ENCODE data around the gene GPR75.

The GPR75 gene

DNA sequence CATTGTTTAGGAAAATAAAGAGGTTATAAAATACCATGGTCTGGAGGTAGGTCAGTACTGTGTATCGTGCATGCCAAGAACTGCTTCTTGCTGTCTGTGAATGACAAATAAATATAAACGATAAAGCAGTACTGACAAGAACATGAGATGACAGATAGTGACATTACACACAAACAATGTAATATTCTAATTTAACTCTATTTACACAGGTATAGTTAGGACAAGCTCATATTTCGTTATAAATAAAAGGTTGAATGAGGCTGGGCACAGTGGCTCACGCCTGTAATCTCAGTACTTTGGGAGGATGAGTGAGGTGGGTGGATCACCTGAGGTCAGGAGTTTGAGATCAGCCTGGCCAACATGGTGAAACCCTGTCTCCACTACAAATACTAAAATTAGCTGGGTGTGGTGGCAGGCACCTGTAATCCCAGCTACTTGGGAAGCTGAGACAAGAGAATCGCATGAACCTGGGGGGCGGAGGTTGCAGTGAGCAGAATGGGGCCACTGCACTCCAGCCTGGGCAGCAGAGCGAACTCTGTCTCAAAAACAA is 14.7 kb upstream of the GPR75 start:
- no peak for TF ChIP-seq FOXP2 (optimal IDR thresholded peaks at IDR 0.05; ENCODE audit: borderline replicate concordance, extremely low read depth, extremely low read length, insufficient read depth)
- TF ChIP-seq, protein P1, sequence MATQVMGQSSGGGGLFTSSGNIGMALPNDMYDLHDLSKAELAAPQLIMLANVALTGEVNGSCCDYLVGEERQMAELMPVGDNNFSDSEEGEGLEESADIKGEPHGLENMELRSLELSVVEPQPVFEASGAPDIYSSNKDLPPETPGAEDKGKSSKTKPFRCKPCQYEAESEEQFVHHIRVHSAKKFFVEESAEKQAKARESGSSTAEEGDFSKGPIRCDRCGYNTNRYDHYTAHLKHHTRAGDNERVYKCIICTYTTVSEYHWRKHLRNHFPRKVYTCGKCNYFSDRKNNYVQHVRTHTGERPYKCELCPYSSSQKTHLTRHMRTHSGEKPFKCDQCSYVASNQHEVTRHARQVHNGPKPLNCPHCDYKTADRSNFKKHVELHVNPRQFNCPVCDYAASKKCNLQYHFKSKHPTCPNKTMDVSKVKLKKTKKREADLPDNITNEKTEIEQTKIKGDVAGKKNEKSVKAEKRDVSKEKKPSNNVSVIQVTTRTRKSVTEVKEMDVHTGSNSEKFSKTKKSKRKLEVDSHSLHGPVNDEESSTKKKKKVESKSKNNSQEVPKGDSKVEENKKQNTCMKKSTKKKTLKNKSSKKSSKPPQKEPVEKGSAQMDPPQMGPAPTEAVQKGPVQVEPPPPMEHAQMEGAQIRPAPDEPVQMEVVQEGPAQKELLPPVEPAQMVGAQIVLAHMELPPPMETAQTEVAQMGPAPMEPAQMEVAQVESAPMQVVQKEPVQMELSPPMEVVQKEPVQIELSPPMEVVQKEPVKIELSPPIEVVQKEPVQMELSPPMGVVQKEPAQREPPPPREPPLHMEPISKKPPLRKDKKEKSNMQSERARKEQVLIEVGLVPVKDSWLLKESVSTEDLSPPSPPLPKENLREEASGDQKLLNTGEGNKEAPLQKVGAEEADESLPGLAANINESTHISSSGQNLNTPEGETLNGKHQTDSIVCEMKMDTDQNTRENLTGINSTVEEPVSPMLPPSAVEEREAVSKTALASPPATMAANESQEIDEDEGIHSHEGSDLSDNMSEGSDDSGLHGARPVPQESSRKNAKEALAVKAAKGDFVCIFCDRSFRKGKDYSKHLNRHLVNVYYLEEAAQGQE (IDR thresholded peaks at IDR 0.05; ENCODE audit: insufficient read depth in 1 of 2, low read depth in 2 of 2, low read length in 2 of 2): no peak
- no peak for TF ChIP-seq TAF1 (IDR thresholded peaks at IDR 0.05; ENCODE audit: borderline replicate concordance, insufficient read depth, low read length)

DNA sequence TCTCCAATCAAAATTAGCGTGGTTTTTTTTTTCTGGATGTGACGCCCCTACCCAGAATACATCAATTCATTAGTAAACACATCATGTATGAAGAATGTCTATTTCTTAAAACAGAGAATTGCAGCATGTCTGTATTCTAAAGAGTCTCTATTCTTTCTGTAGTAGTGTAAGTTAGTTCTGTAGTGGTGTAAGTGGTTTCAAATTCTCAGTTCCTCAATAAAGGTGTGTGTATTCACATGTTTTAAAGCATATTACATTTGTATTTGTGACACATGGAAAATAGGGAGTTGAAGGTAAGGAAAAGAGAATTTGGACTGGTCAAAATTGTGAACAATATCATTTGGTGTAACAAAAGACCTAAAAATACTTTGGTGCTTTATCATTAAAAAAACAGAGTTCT is 8.0 kb upstream of the GPR75 start:
- no peak for TF ChIP-seq TAF1 (IDR thresholded peaks at IDR 0.05; ENCODE audit: borderline replicate concordance, insufficient read depth, low read length)
- no peak for TF ChIP-seq POLR2AphosphoS5 (IDR thresholded peaks at IDR 0.05; ENCODE audit: low read depth, low read length)

DNA sequence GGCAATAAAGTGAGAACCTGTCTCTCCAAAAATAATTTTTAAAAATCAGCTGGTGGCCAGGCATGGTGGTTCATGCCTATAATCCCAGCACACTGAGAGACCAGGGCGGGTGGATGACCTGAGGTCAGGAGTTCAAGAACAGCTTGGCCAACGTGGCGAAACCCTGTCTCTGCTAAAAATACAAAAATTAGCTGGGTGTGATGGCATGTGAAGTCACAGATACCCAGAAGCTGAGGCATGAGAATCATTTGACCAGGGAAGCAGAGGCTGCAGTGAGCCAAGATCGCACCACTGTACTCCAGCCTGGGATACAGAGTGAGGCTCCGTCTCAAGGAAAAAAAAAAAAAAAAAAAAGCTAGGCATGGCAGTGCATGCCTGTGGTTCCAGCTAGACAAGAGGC is 7.4 kb upstream of the GPR75 start:
- no peak for TF ChIP-seq POLR2AphosphoS5 (IDR thresholded peaks at IDR 0.05; ENCODE audit: low read depth, low read length)
- no peak for TF ChIP-seq FOXP2 (optimal IDR thresholded peaks at IDR 0.05; ENCODE audit: borderline replicate concordance, extremely low read depth, extremely low read length, insufficient read depth)
- TF ChIP-seq, protein P1 (IDR thresholded peaks at IDR 0.05; ENCODE audit: insufficient read depth in 1 of 2, low read depth in 2 of 2, low read length in 2 of 2): no peak
- TF ChIP-seq SIN3A (IDR thresholded peaks at IDR 0.05; ENCODE audit: borderline replicate concordance, insufficient read depth, low read length): no peak
- no peak for TF ChIP-seq TAF1 (IDR thresholded peaks at IDR 0.05; ENCODE audit: borderline replicate concordance, insufficient read depth, low read length)

DNA sequence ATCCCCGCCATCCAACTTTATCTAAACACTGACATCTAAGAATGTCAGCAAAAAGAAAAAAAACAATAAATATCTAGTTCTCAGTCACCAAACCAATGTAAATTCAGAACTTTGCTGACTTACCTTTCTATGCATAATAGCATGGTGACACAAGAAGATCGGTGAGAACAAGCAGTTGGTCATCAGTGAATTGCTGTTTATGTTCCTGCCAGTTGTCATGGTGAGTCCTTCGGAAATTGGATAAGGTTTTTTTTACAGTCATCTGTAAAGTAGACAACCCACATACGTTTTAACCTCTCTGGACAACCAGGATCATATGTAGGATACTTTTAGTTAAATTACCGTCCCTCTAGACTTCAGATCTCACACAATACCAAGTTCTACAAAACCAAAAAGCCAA is 6.2 kb upstream of the GPR75 start:
- TF ChIP-seq TAF1 (IDR thresholded peaks at IDR 0.05; ENCODE audit: borderline replicate concordance, insufficient read depth, low read length) (no peak), POLR2AphosphoS5 (IDR thresholded peaks at IDR 0.05; ENCODE audit: low read depth, low read length) (no peak), FOXP2 (optimal IDR thresholded peaks at IDR 0.05; ENCODE audit: borderline replicate concordance, extremely low read depth, extremely low read length, insufficient read depth) (no peak), SIN3A (IDR thresholded peaks at IDR 0.05; ENCODE audit: borderline replicate concordance, insufficient read depth, low read length) (no peak)
- TF ChIP-seq, protein P1 (IDR thresholded peaks at IDR 0.05; ENCODE audit: insufficient read depth in 1 of 2, low read depth in 2 of 2, low read length in 2 of 2): no peak

DNA sequence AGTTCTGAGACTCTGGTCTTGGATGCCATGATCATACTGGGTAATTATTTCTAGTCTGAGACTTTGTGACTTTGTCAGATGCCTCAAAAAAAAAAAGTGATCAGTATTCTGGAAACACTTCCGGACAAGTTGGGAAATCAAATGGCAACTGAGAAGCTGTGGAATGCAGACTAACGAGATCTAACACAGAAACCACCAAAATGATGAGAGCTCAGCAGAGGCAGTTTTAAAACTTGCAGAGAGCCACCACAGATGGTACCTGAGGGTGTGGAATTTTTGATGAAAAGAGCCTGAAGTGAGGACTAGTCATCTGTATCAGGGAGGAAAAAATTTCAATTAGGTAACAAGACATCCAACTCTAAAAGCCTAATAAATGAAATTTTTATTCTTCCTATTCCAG is 5.5 kb upstream of the GPR75 start:
- no peak for TF ChIP-seq SIN3A (IDR thresholded peaks at IDR 0.05; ENCODE audit: borderline replicate concordance, insufficient read depth, low read length)
- TF ChIP-seq, protein P1 (IDR thresholded peaks at IDR 0.05; ENCODE audit: insufficient read depth in 1 of 2, low read depth in 2 of 2, low read length in 2 of 2): no peak
- TF ChIP-seq TAF1 (IDR thresholded peaks at IDR 0.05; ENCODE audit: borderline replicate concordance, insufficient read depth, low read length): no peak
- TF ChIP-seq FOXP2 (optimal IDR thresholded peaks at IDR 0.05; ENCODE audit: borderline replicate concordance, extremely low read depth, extremely low read length, insufficient read depth): no peak
- no peak for TF ChIP-seq POLR2AphosphoS5 (IDR thresholded peaks at IDR 0.05; ENCODE audit: low read depth, low read length)
